ENCODE data around the gene ISM1.

ISM1 gene

DNA sequence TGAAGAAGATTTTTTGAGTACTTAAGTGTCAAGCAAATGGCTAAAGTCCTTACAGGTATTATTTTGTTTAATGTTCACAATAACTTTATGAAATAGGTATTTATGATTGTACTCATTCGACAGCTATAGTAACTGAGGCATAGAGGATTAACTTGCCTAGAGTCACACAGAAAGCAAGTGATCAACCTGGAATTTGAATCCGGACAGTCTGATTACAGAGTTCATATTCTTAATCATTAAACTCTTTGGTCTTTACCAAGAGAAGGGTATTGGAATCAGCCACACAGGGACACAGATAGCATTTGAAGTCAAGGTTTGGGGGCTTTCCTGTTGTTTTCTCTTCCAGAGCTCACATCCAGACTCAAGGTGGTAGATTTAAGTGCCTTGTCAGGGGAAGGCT, 69.7 kb downstream of the ISM1 start:
- H3K9ac ChIP-seq = no peak overlapping the region
- no peak overlapping the region for H2AFZ ChIP-seq (ENCODE audit: low read depth)
- no peaks in the 10 kb centered on the region for H3K36me3 ChIP-seq (ENCODE audit: insufficient read depth)
- no peak overlapping the region for H3K4me3 ChIP-seq (IDR thresholded peaks at IDR 0.05; ENCODE audit: insufficient read depth, low read depth, low read length)
- H3K79me2 ChIP-seq (ENCODE audit: insufficient read depth, low read depth) = no peaks in the 10 kb centered on the region
- H3K27me3 ChIP-seq (ENCODE audit: insufficient read depth, low read depth) = no peaks in the 10 kb centered on the region
- no peaks in the 10 kb centered on the region for H3K4me1 ChIP-seq (ENCODE audit: low read depth, poor library complexity, severe bottlenecking)
- no peak overlapping the region for H3K4me2 ChIP-seq
- TF ChIP-seq, protein P1, sequence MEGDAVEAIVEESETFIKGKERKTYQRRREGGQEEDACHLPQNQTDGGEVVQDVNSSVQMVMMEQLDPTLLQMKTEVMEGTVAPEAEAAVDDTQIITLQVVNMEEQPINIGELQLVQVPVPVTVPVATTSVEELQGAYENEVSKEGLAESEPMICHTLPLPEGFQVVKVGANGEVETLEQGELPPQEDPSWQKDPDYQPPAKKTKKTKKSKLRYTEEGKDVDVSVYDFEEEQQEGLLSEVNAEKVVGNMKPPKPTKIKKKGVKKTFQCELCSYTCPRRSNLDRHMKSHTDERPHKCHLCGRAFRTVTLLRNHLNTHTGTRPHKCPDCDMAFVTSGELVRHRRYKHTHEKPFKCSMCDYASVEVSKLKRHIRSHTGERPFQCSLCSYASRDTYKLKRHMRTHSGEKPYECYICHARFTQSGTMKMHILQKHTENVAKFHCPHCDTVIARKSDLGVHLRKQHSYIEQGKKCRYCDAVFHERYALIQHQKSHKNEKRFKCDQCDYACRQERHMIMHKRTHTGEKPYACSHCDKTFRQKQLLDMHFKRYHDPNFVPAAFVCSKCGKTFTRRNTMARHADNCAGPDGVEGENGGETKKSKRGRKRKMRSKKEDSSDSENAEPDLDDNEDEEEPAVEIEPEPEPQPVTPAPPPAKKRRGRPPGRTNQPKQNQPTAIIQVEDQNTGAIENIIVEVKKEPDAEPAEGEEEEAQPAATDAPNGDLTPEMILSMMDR (conservative IDR thresholded peaks at IDR 0.05; ENCODE audit: low read depth, low read length) = no peak
- H3K27ac ChIP-seq = no peak overlapping the region
- no peaks in the 10 kb centered on the region for H4K20me1 ChIP-seq (ENCODE audit: insufficient read depth)

DNA sequence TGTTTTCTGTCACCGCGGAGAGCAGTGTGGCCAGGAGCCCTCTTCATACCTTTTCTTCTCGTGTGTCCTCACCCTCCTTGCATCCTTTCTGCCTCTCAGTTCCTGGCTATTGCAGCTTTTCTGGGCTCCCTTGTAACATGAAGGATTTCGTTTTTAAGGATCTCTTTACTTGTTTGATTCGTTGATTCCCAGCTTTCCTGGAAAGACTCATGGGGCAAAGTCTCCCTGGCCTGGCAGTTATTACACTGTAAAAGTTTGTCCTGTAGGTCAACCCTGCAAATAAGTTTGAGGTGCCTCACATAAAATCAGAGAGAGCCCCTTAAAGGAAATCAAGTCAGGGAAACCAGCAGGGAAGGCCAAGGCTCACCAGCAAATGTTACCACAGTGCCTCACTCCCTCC, 70.1 kb downstream of the ISM1 start:
- Histone ChIP-seq H4K20me1 (ENCODE audit: insufficient read depth) (no peaks in the 10 kb centered on the region), H3K36me3 (ENCODE audit: insufficient read depth) (no peaks in the 10 kb centered on the region), H2AFZ (ENCODE audit: low read depth) (no peak overlapping the region), H3K79me2 (ENCODE audit: insufficient read depth, low read depth) (no peaks in the 10 kb centered on the region), H3K4me1 (ENCODE audit: low read depth, poor library complexity, severe bottlenecking) (no peaks in the 10 kb centered on the region), H3K27me3 (ENCODE audit: insufficient read depth, low read depth) (no peaks in the 10 kb centered on the region), H3K9ac (no peak overlapping the region), H3K4me3 (IDR thresholded peaks at IDR 0.05; ENCODE audit: insufficient read depth, low read depth, low read length) (no peak overlapping the region), H3K4me2 (no peak overlapping the region), H3K27ac (no peak overlapping the region)
- TF ChIP-seq, protein P1 (conservative IDR thresholded peaks at IDR 0.05; ENCODE audit: low read depth, low read length) = no peak

- Histone ChIP-seq H3K4me1 (ENCODE audit: low read depth, poor library complexity, severe bottlenecking) (no peaks in the 10 kb centered on the region), H2AFZ (ENCODE audit: low read depth) (no peak overlapping the region), H3K27ac (no peak overlapping the region), H3K4me3 (IDR thresholded peaks at IDR 0.05; ENCODE audit: insufficient read depth, low read depth, low read length) (no peak overlapping the region), H3K27me3 (ENCODE audit: insufficient read depth, low read depth) (no peaks in the 10 kb centered on the region), H3K9ac (no peak overlapping the region), H3K4me2 (no peak overlapping the region), H4K20me1 (ENCODE audit: insufficient read depth) (no peaks in the 10 kb centered on the region), H3K36me3 (ENCODE audit: insufficient read depth) (no peaks in the 10 kb centered on the region), H3K79me2 (ENCODE audit: insufficient read depth, low read depth) (no peaks in the 10 kb centered on the region)
- TF ChIP-seq, protein P1 (conservative IDR thresholded peaks at IDR 0.05; ENCODE audit: low read depth, low read length) = no peak
Observed at GRCh38 chr20:13292201-13292885, 71.3 kb downstream of the ISM1 start.

GRCh38 chr20:13294522-13294921, 73.4 kb downstream of the ISM1 start:
- TF ChIP-seq, protein P1 (conservative IDR thresholded peaks at IDR 0.05; ENCODE audit: low read depth, low read length) = no peak
- no peaks in the 10 kb centered on the region for H3K36me3 ChIP-seq (ENCODE audit: insufficient read depth)
- H3K27me3 ChIP-seq (ENCODE audit: insufficient read depth, low read depth) = no peaks in the 10 kb centered on the region
- no peak overlapping the region for H3K27ac ChIP-seq
- H3K4me3 ChIP-seq (IDR thresholded peaks at IDR 0.05; ENCODE audit: insufficient read depth, low read depth, low read length) = no peak overlapping the region
- H3K79me2 ChIP-seq (ENCODE audit: insufficient read depth, low read depth) = no peaks in the 10 kb centered on the region
- no peak overlapping the region for H2AFZ ChIP-seq (ENCODE audit: low read depth)
- H3K4me1 ChIP-seq (ENCODE audit: low read depth, poor library complexity, severe bottlenecking) = no peaks in the 10 kb centered on the region
- H3K4me2 ChIP-seq = no peak overlapping the region
- H4K20me1 ChIP-seq (ENCODE audit: insufficient read depth) = no peaks in the 10 kb centered on the region
- H3K9ac ChIP-seq = no peak overlapping the region
